H1 (cell line): Measurements from ENCODE around the gene CRIP1. TPM values are rescaled to one million over a fixed set of nuclear protein-coding genes. Genes with fewer than 3 reads are reported as not detected.

Source experiments
- BACH1 ChIP-seq: IDR thresholded peaks from 2 replicates; pipeline ENCODE4 v1.6.1; 2012; ENCODE audit warnings: low read length, improper control_type of control experiment
- CBX5 ChIP-seq: fragments of 300-800, 300-1000 bp; sonication (generic); IDR thresholded peaks from 2 replicates; pipeline ENCODE4 v1.7.1; 2016; ENCODE audit warnings: antibody characterized with exemption, low read length, low read depth
- CHD2 ChIP-seq: IDR thresholded peaks from 2 replicates; pipeline ENCODE4 v1.6.1; 2012; ENCODE audit warnings: low read length, improper control_type of control experiment
- CHD7 ChIP-seq: fragments of 300-600 bp; sonication (generic); IDR thresholded peaks from 2 replicates; pipeline ENCODE4 v1.7.1; 2012; ENCODE audit warnings: low read length, moderate library complexity, mild to moderate bottlenecking, inconsistent platforms; ENCODE audit not compliant: insufficient replicate concordance
- EGR1 ChIP-seq: IDR thresholded peaks from 2 replicates; pipeline ENCODE4 v1.6.1; 2011; ENCODE audit warnings: low read depth, low read length, borderline replicate concordance
- NANOG ChIP-seq: IDR thresholded peaks from 2 replicates; pipeline ENCODE4 v1.6.1; 2011; ENCODE audit warnings: low read length, low read depth, mild to moderate bottlenecking, inconsistent platforms; ENCODE audit not compliant: insufficient read depth, poor library complexity, severe bottlenecking
- RNF2 ChIP-seq: fragments of 200-900, 300-1000 bp; sonication (generic); IDR thresholded peaks from 2 replicates; pipeline ENCODE4 v1.7.1; 2016; ENCODE audit warnings: borderline replicate concordance, low read depth, mild to moderate bottlenecking, antibody characterized with exemption, low read length; ENCODE audit not compliant: poor library complexity, severe bottlenecking; ENCODE audit errors: missing control alignments
- RXRA ChIP-seq: IDR thresholded peaks from 2 replicates; pipeline ENCODE4 v1.6.1; 2011; ENCODE audit warnings: low read depth, mild to moderate bottlenecking, low read length, moderate library complexity; ENCODE audit not compliant: insufficient read depth
- SIN3A ChIP-seq, 2 experiments: IDR thresholded peaks in 1 of 2; conservative IDR thresholded peaks in 1 of 2; 2 replicates each; pipeline ENCODE4 v1.6.1; 2011 to 2012; ENCODE audit warnings: low read length in 2 of 2, improper control_type of control experiment in 1 of 2, low read depth in 1 of 2, mild to moderate bottlenecking in 1 of 2
- polyA plus RNA-seq, 7 experiments: library from polyadenylated mRNA; depleted of rRNA in 3 of 7; stranded (reverse) in 5 of 7; unstranded in 2 of 7; fragments of >200 nt in 5 of 7; fragments of 200-250 nt in 2 of 7; gene quantifications; 1 replicate in 5 of 7; 2 replicates in 1 of 7; 4 replicates in 1 of 7; pipeline versions ENCODE4 v1.2.1 to v1.2.3, GENCODE V29; 2011 to 2013; ENCODE audit warnings: missing spikeins in 2 of 7, mixed read lengths in 2 of 7
- total RNA-seq: library from RNA; stranded (reverse); fragmentation: NEBNext Ultra II Directional; extraction: Animal tissue kit (Norgen Biotek cat#: 25700); gene quantifications from 2 replicates; pipeline ENCODE4 v1.2.1, GENCODE V29; 2021

The CRIP1 gene
- total and polyA plus RNA-seq, 2 of the 8 experiments (the other 6 are each of a cell fraction or from before 2014, with no cell fraction given), result 1.2 to 2.2 TPM

GRCh38 chr14:105536691-105537579, 50.2 kb downstream of the CRIP1 start (continued):
- TF ChIP-seq CHD7 (no peak), BACH1 (no peak), CHD2 (no peak), CBX5 (no peak), NANOG (no peak), RXRA (no peak), EGR1 (no peak), SIN3A (conservative IDR thresholded peaks at IDR 0.05 in 1 of 2, IDR thresholded peaks at IDR 0.05 in 1 of 2; ENCODE audit: low read depth in 1 of 2, low read length in 2 of 2) (no peak), RNF2 (no peak)
